Trophoblast cell (in vitro differentiated cells and primary cell): ENCODE data around the gene SIRPA.

Source experiments
- DNase-seq, 2 donors: peaks; one replicate each; pipeline ENCODE4 v3.0.0-alpha.2; 2016
- H2AFZ ChIP-seq: 2 replicates; pipeline ENCODE4 v1.6.1; 2013; ENCODE audit warnings: low read length, moderate library complexity, mild to moderate bottlenecking; ENCODE audit not compliant: insufficient read depth, poor library complexity
- H2AK5ac ChIP-seq: 2 replicates; pipeline ENCODE4 v1.6.1; 2013; ENCODE audit warnings: mild to moderate bottlenecking, low read length
- H2BK120ac ChIP-seq: 2 replicates; pipeline ENCODE4 v1.6.1; 2013; ENCODE audit warnings: low read length, mild to moderate bottlenecking, moderate library complexity; ENCODE audit not compliant: insufficient read depth, poor library complexity
- H2BK12ac ChIP-seq: 2 replicates; pipeline ENCODE4 v1.6.1; 2013; ENCODE audit warnings: mild to moderate bottlenecking, low read length, moderate library complexity
- H2BK5ac ChIP-seq: 2 replicates; pipeline ENCODE4 v1.6.1; 2013; ENCODE audit warnings: low read length, low read depth, moderate library complexity, mild to moderate bottlenecking; ENCODE audit not compliant: poor library complexity
- H3K14ac ChIP-seq: 2 replicates; pipeline ENCODE4 v1.6.1; 2013; ENCODE audit warnings: mild to moderate bottlenecking, low read length
- H3K18ac ChIP-seq: 2 replicates; pipeline ENCODE4 v1.6.1; 2013; ENCODE audit warnings: mild to moderate bottlenecking, low read length
- H3K23ac ChIP-seq: 2 replicates; pipeline ENCODE4 v1.6.1; 2013; ENCODE audit warnings: low read length
- H3K27ac ChIP-seq: 2 replicates; pipeline ENCODE4 v1.5.1; 2013; ENCODE audit warnings: low read depth, mild to moderate bottlenecking, inconsistent platforms, low read length, moderate library complexity
- H3K27me3 ChIP-seq: 2 replicates; pipeline ENCODE4 v1.6.1; 2013; ENCODE audit warnings: inconsistent platforms, mild to moderate bottlenecking, low read length, moderate library complexity; ENCODE audit not compliant: insufficient read depth
- H3K36me3 ChIP-seq, 2 experiments: 1 replicate in 1 of 2; 2 replicates in 1 of 2; pipeline ENCODE4 v1.6.1; 2013; ENCODE audit warnings: low read length in 2 of 2, mild to moderate bottlenecking in 2 of 2, moderate library complexity in 1 of 2; ENCODE audit not compliant: insufficient read depth in 2 of 2, control insufficient read depth in 1 of 2
- H3K4ac ChIP-seq: 2 replicates; pipeline ENCODE4 v1.6.1; 2013; ENCODE audit warnings: low read depth, mild to moderate bottlenecking, low read length, moderate library complexity
- H3K4me1 ChIP-seq, 2 experiments: 1 replicate in 1 of 2; 2 replicates in 1 of 2; pipeline ENCODE4 v1.6.1; 2013; ENCODE audit warnings: low read length in 2 of 2, mild to moderate bottlenecking in 2 of 2, moderate library complexity in 1 of 2; ENCODE audit not compliant: insufficient read depth in 2 of 2, control insufficient read depth in 1 of 2
- H3K4me2 ChIP-seq: 2 replicates; pipeline ENCODE4 v1.6.1; 2013; ENCODE audit warnings: inconsistent platforms, mild to moderate bottlenecking, low read length, moderate library complexity
- H3K4me3 ChIP-seq: 2 replicates; pipeline ENCODE4 v1.5.1; 2013; ENCODE audit warnings: mild to moderate bottlenecking, low read depth, low read length, inconsistent platforms
- H3K79me1 ChIP-seq: one replicate; pipeline ENCODE4 v1.6.1; 2013; ENCODE audit warnings: low read length
- H3K79me2 ChIP-seq: 2 replicates; pipeline ENCODE4 v1.6.1; 2013; ENCODE audit warnings: low read length, mild to moderate bottlenecking; ENCODE audit not compliant: control insufficient read depth, insufficient read depth, poor library complexity
- H3K9ac ChIP-seq: 2 replicates; pipeline ENCODE4 v1.6.1; 2013; ENCODE audit warnings: mild to moderate bottlenecking, low read length
- H3K9me3 ChIP-seq: 2 replicates; pipeline ENCODE4 v1.6.1; 2013; ENCODE audit warnings: low read depth, mild to moderate bottlenecking, control low read depth, inconsistent platforms, low read length; ENCODE audit not compliant: insufficient read depth
- H4K12ac ChIP-seq: 2 replicates; pipeline ENCODE4 v1.6.1; 2013; ENCODE audit warnings: low read depth, mild to moderate bottlenecking, low read length, moderate library complexity
- H4K8ac ChIP-seq: 2 replicates; pipeline ENCODE4 v1.6.1; 2013; ENCODE audit warnings: low read depth, mild to moderate bottlenecking, low read length, moderate library complexity
- H4K91ac ChIP-seq: one replicate; pipeline ENCODE4 v1.6.1; 2013; ENCODE audit warnings: low read depth, mild to moderate bottlenecking, low read length, moderate library complexity
- WGBS: extraction: QIAGEN DNeasy Blood & Tissue Kit; methylation state at CpG from one replicate; pipeline ENCODE4 v1.1.7; 2013; ENCODE audit warnings: missing lambda C conversion rate; ENCODE audit not compliant: insufficient read length, insufficient coverage; ENCODE audit errors: extremely low coverage; 5-methylcytosine and 5-hydroxymethylcytosine counted together

Gene SIRPA

DNA sequence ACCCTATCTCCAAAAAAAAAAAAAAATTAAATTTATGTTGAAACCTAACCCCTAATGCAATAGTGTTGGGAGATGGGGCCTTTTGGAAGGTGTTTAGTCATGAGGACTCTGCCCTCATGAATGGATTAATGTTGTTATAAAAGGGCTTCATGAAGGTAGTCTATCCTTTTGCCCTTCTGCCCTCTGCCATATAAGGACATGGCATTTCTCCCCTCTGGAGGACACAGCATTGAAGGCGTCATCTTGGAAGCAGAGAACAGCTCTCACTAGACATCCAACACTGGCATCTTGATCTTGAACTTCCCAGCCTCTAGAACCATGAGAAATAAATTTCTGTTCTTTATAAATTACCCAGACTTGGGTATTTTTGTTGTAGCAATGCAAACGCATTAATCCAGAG is 63.2 kb downstream of the SIRPA start:
- WGBS: no CpG with 5 or more reads among the region's 2 CpGs
- Histone ChIP-seq H3K4ac (no peak overlapping the region), H3K27ac (no peak overlapping the region), H3K4me1 (no peaks in the 10 kb centered on the region), H3K27me3 (no peaks in the 10 kb centered on the region), H2BK120ac (no peak overlapping the region), H3K36me3 (no peaks in the 10 kb centered on the region), H4K12ac (no peak overlapping the region), H3K23ac (no peak overlapping the region), H3K9me3 (no peaks in the 10 kb centered on the region), H2BK5ac (no peak overlapping the region), H3K79me1 (no peaks in the 10 kb centered on the region), H3K9ac (no peak overlapping the region), H3K4me2 (no peak overlapping the region), H4K8ac (no peak overlapping the region), H2AK5ac (no peak overlapping the region), H4K91ac (no peak overlapping the region), H3K14ac (no peak overlapping the region), H2BK12ac (no peak overlapping the region), H3K4me3 (no peak overlapping the region), H2AFZ (no peak overlapping the region), H3K79me2 (no peaks in the 10 kb centered on the region), H3K18ac (no peak overlapping the region)
- DNase-seq: no peak

DNA sequence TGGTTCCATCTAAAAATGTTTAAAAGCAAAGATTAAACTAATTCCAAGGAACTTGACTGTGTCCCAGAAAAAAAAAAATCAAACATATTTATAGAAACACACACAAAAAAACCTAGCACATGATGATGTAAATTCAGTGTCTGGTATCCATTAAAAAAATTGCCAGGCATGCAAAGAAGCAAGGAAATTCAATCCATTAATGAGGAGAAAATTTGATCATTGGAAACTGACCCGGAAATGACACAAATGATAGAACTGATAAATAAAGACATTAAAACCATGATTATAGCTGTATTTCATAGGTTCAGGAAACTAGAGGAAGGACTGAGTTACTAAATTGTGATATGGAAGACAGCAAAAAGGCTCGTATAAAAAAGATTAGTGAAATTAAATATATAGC is 63.9 kb downstream of the SIRPA start:
- H3K4ac ChIP-seq: no peak overlapping the region
- H3K14ac ChIP-seq: no peak overlapping the region
- WGBS: no CpG with 5 or more reads among the region's 2 CpGs

DNA sequence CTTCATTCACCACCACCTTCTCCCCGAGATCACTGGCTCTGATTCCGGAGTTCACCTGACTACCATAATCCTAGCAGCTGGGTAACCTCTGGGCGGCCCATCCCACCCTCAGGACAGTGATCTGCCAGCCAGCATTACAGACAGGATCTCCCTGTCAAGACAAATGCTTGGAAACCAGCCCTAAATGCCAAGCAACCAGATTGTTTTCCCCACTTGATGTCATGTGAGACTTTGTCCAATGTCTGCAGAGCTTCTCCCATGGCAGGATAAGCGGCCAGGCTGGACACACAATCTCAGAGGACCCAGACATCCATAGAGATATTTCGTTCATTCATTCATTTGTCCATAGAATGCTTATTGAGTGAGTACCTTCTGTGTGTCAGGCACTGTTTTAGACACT is 66.2 kb downstream of the SIRPA start:
- Histone ChIP-seq H3K9ac (no peak overlapping the region), H2BK12ac (no peak overlapping the region), H2BK120ac (no peak overlapping the region), H3K27ac (no peak overlapping the region), H4K91ac (no peak overlapping the region), H2BK5ac (no peak overlapping the region), H3K23ac (no peak overlapping the region), H3K9me3 (no peaks in the 10 kb centered on the region), H3K4me2 (no peak overlapping the region), H3K36me3 (no peaks in the 10 kb centered on the region), H3K79me1 (no peaks in the 10 kb centered on the region), H4K12ac (no peak overlapping the region), H2AK5ac (no peak overlapping the region), H4K8ac (no peak overlapping the region), H3K27me3 (no peaks in the 10 kb centered on the region), H3K4me3 (no peak overlapping the region), H2AFZ (no peak overlapping the region), H3K4ac (no peak overlapping the region), H3K4me1 (no peaks in the 10 kb centered on the region), H3K14ac (no peak overlapping the region), H3K18ac (no peak overlapping the region), H3K79me2 (no peaks in the 10 kb centered on the region)
- no CpG with 5 or more reads among the region's 5 CpGs for WGBS
- no peak for DNase-seq

More for the DNA sequence above, 63.9 kb downstream of the SIRPA start:
- Histone ChIP-seq H3K4me1 (no peaks in the 10 kb centered on the region), H3K23ac (no peak overlapping the region), H2BK5ac (no peak overlapping the region), H4K8ac (no peak overlapping the region), H2BK120ac (no peak overlapping the region), H3K4me3 (no peak overlapping the region), H3K27ac (no peak overlapping the region), H3K27me3 (no peaks in the 10 kb centered on the region), H3K9me3 (no peaks in the 10 kb centered on the region), H4K91ac (no peak overlapping the region), H3K4me2 (no peak overlapping the region), H2BK12ac (no peak overlapping the region), H3K79me2 (no peaks in the 10 kb centered on the region), H3K36me3 (no peaks in the 10 kb centered on the region), H4K12ac (no peak overlapping the region), H2AFZ (no peak overlapping the region), H2AK5ac (no peak overlapping the region), H3K9ac (no peak overlapping the region), H3K18ac (no peak overlapping the region), H3K79me1 (no peaks in the 10 kb centered on the region)
- no peak for DNase-seq

DNA sequence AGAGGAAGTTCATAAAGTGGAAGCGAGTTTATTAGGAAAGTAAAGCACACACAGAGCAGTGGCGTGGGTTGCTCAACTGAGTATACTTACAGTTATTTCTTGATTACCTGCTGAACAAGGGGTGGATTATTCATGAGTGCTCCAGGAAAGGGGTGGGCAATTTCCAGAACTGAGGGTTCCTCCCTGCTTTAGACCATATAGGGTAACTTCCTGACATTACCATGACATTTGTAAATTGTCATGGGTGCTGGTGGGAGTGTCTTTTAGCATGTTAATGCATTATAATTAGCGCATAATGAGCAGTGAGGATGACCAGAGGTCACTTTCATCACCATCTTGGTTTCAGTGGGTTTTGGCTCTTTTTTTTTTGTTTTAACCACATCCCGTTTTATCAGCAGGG is 68.9 kb downstream of the SIRPA start:
- no peak overlapping the region for H3K14ac ChIP-seq
- no peak overlapping the region for H4K12ac ChIP-seq
- H3K4me3 ChIP-seq: no peak overlapping the region
- H3K4me1 ChIP-seq: no peaks in the 10 kb centered on the region
- no peak overlapping the region for H3K27ac ChIP-seq
- H3K4ac ChIP-seq: no peak overlapping the region
- no peaks in the 10 kb centered on the region for H3K36me3 ChIP-seq
- H2AFZ ChIP-seq: no peak overlapping the region
- no peak overlapping the region for H2AK5ac ChIP-seq
- H3K9ac ChIP-seq: no peak overlapping the region
- no peaks in the 10 kb centered on the region for H3K79me1 ChIP-seq
- H4K8ac ChIP-seq: no peak overlapping the region
- no peaks in the 10 kb centered on the region for H3K79me2 ChIP-seq
- no peak overlapping the region for H2BK12ac ChIP-seq
- no peak overlapping the region for H4K91ac ChIP-seq
- H3K27me3 ChIP-seq: no peaks in the 10 kb centered on the region
- no peak for DNase-seq
- H3K18ac ChIP-seq: no peak overlapping the region
- H3K9me3 ChIP-seq: no peaks in the 10 kb centered on the region
- WGBS: no CpG with 5 or more reads among the region's 4 CpGs
- H3K23ac ChIP-seq: no peak overlapping the region
- H2BK120ac ChIP-seq: no peak overlapping the region
- H2BK5ac ChIP-seq: no peak overlapping the region
- H3K4me2 ChIP-seq: no peak overlapping the region
